Spleen (tissue), 11 donors: ENCODE measurements around the gene GRIK4. TPM values are rescaled to one million over a fixed set of nuclear protein-coding genes. Genes with fewer than 3 reads are reported as not detected.
"Not testable (repeated sequence)": the region's sequence is repeated elsewhere in the genome, so short reads cannot be mapped to it uniquely, and the experiment has no call there.

Source experiments
- DNase-seq: peaks from one replicate; pipeline ENCODE4 v3.0.0-alpha.2; 2020
- H3K27ac ChIP-seq, 8 donors: fragments of 200-600 bp; sonication (generic) in 7 of 8; 1 replicate in 4 of 8; 2 replicates in 4 of 8; pipeline versions ENCODE4 v1.5.0 to v1.8.0; 2016 to 2021; ENCODE audit warnings: inconsistent platforms in 4 of 8, mild to moderate bottlenecking in 4 of 8, moderate library complexity in 1 of 8
- H3K27me3 ChIP-seq, 7 donors: fragments of 200-600 bp; sonication (generic) in 6 of 7; replicated peaks in 1 of 7; 1 replicate in 4 of 7; 2 replicates in 3 of 7; pipeline versions ENCODE4 v1.5.0 to v1.8.0; 2016 to 2021; ENCODE audit warnings: inconsistent platforms in 3 of 7, mild to moderate bottlenecking in 1 of 7
- H3K36me3 ChIP-seq, 6 donors: fragments of 200-600 bp; sonication (generic) in 5 of 6; 1 replicate in 4 of 6; 2 replicates in 2 of 6; pipeline versions ENCODE4 v1.5.0 to v1.8.0; 2016 to 2021; ENCODE audit warnings: inconsistent platforms in 2 of 6
- H3K4me1 ChIP-seq, 6 donors: fragments of 200-600 bp; sonication (generic) in 5 of 6; 1 replicate in 3 of 6; 2 replicates in 3 of 6; pipeline versions ENCODE4 v1.5.0 to v1.8.0; 2016 to 2021; ENCODE audit warnings: inconsistent platforms in 3 of 6
- H3K4me3 ChIP-seq, 8 donors: fragments of 200-600 bp; sonication (generic) in 7 of 8; 1 replicate in 4 of 8; 2 replicates in 4 of 8; pipeline versions ENCODE4 v1.5.0 to v1.8.0; 2016 to 2021; ENCODE audit warnings: inconsistent platforms in 4 of 8, mild to moderate bottlenecking in 4 of 8, moderate library complexity in 2 of 8
- H3K9me3 ChIP-seq, 8 donors: fragments of 200-600 bp; sonication (generic) in 7 of 8; 1 replicate in 4 of 8; 2 replicates in 4 of 8; pipeline versions ENCODE4 v1.5.0 to v1.8.0; 2016 to 2021; ENCODE audit warnings: inconsistent platforms in 4 of 8
- POLR2A ChIP-seq, 3 donors: fragments of 450-650 bp; IDR thresholded peaks; one replicate each; pipeline ENCODE4 v1.5.1; 2017; ENCODE audit warnings: antibody characterized with exemption in 3 of 3, mild to moderate bottlenecking in 1 of 3
- POLR2AphosphoS5 ChIP-seq, 3 donors: sonication (generic); formaldehyde crosslinking; IDR thresholded peaks; one replicate each; pipeline ENCODE4 v1.5.1; 2017; ENCODE audit warnings: antibody characterized with exemption in 3 of 3
- WGBS, 5 donors: extraction: QIAGEN DNeasy Blood & Tissue Kit in 3 of 5; methylation state at CpG; one replicate each; pipeline versions ENCODE4 v1.1.5 to v1.1.7; 2013 to 2018; 5-methylcytosine and 5-hydroxymethylcytosine counted together
- intact Hi-C: fragments of 100-400 bp; cut with DNase I; formaldehyde crosslinking; loops from one replicate; pipeline ENCODE4 v1.15.0; 2023; ENCODE audit warnings: low total_unique reads
- polyA plus RNA-seq, 3 donors: library from polyadenylated mRNA; stranded (reverse); fragments of 200-250 nt; gene quantifications; one replicate each; pipeline ENCODE4 v1.2.1, GENCODE V29; 2013
- total RNA-seq, 7 donors: library from RNA; depleted of rRNA in 3 of 7; stranded (reverse); fragments of >200 nt in 3 of 7; fragmentation: NEBNext Ultra II Directional in 4 of 7; extraction: Animal tissue kit (Norgen Biotek cat#: 25700) in 4 of 7; gene quantifications; one replicate each; pipeline versions ENCODE4 v1.1.0 to v1.2.1, GENCODE V29; 2016 to 2021
- TF ChIP-seq, protein P1 (sequence below), 11 experiments: fragments of 200-600 bp in 7 of 11; fragments of 450-650 bp in 4 of 11; sonication (generic) in 4 of 11; IDR thresholded peaks in 8 of 11; conservative IDR thresholded peaks in 3 of 11; 1 replicate in 7 of 11; 2 replicates in 4 of 11; pipeline versions ENCODE4 v1.4.0 to v1.8.0; 2016 to 2021; ENCODE audit warnings: antibody characterized with exemption in 11 of 11, inconsistent platforms in 4 of 11, mild to moderate bottlenecking in 1 of 11
- donor health status: healthy with polysubstance abuse.
- donor health status: DM: no; HTN: no; CAD: no; lungs with moderate emphysema.
- donor health status: DM: no; HTN: no; CAD: no.
- donor health status: Bipolar disorder and iron deficiency.
- donor health status: healthy.
- donor health status: DM: no; HTN: no; CAD: no.
- donor health status: DM: yes; HTN: yes; CAD: no.

Gene GRIK4
- total and polyA plus RNA-seq, 10 donors, result 0.04 to 2.4 (median 0.59) TPM

DNA sequence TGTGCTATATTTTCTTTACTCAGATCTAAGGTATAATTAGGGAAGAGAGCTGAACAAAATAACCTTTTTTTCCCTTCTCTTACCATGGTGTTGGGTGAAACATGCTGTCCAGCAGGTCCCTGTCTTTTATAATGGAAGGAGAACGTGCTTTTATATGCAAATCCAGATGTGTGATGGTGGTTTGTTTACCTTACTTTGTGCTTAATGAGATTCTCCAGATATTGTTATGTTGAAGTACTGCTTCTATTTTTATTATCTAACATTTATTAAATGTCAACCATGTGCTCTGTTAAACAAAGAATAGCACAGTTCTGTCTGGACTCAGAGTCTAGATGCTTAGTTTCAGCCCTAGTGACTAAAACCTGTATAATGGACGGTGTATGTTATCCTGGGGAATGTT, 10.1 kb upstream of the GRIK4 start:
- TF ChIP-seq, protein P1, sequence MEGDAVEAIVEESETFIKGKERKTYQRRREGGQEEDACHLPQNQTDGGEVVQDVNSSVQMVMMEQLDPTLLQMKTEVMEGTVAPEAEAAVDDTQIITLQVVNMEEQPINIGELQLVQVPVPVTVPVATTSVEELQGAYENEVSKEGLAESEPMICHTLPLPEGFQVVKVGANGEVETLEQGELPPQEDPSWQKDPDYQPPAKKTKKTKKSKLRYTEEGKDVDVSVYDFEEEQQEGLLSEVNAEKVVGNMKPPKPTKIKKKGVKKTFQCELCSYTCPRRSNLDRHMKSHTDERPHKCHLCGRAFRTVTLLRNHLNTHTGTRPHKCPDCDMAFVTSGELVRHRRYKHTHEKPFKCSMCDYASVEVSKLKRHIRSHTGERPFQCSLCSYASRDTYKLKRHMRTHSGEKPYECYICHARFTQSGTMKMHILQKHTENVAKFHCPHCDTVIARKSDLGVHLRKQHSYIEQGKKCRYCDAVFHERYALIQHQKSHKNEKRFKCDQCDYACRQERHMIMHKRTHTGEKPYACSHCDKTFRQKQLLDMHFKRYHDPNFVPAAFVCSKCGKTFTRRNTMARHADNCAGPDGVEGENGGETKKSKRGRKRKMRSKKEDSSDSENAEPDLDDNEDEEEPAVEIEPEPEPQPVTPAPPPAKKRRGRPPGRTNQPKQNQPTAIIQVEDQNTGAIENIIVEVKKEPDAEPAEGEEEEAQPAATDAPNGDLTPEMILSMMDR (IDR thresholded peaks at IDR 0.05 in 8 of 11, conservative IDR thresholded peaks at IDR 0.05 in 3 of 11), result no peak
- TF ChIP-seq POLR2A (IDR thresholded peaks at IDR 0.05) (no peak), POLR2AphosphoS5 (IDR thresholded peaks at IDR 0.05) (no peak)
- DNase-seq, result no peak
- intact Hi-C loops, result no loop called here
- no peak overlapping the region for H3K4me3 ChIP-seq
- no peak overlapping the region for H3K27ac ChIP-seq
- peaks cover 0 to 76% (median 38%) of the 10 kb centered on the region in 7 donors for H3K27me3 ChIP-seq
- no peaks in the 10 kb centered on the region for H3K4me1 ChIP-seq
- no peaks in the 10 kb centered on the region for H3K9me3 ChIP-seq
- WGBS, 5 donors, result 41 to 51% (median 50%) methylated on average over 2 of the region's 2 CpGs
- no peaks in the 10 kb centered on the region for H3K36me3 ChIP-seq

DNA sequence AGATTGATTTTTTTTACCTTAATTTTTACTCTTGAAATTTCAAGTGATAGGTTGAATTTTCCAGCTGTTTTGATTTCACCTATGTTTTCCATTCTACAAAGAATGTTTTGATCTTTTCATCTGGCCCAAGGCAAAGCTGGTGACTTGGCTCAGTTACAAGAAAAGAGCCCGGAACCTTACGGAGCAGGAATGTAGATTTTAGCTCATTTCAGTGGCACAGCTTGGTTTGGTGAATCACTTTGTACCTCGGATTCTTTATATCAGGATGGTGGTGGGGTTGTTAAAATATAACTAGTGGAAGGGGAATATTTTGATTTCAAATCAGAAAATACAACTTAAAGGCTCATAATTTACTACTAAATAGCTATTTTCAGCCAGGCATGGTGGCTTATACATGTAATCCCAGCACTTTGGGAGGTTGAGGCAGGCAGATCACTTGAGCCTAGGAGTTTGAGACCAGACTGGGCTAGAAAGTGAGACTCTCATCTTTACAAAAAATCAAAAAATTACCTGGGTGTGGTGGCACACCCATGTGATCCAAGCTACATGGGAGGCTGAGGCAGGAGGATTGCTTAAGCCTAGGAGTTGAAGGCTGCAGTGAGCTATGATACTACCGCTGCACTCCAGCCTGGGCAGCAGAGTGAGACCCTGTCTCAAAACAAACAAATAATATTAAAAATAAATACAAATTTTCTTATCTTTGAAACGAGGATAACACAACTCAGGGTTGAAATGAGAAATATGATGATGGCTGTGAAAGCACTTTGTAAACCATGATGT, 9.4 kb upstream of the GRIK4 start:
- H3K27me3 ChIP-seq, result peaks cover 0 to 81% (median 38%) of the 10 kb centered on the region in 7 donors
- no peak for DNase-seq
- no peak overlapping the region for H3K27ac ChIP-seq
- no peak overlapping the region for H3K4me3 ChIP-seq
- H3K9me3 ChIP-seq, result no peaks in the 10 kb centered on the region
- WGBS, 5 donors, result 75 to 86% (median 82%) methylated on average over 5 of the region's 5 CpGs
- H3K4me1 ChIP-seq, result no peaks in the 10 kb centered on the region
- H3K36me3 ChIP-seq, result no peaks in the 10 kb centered on the region
- intact Hi-C loops, result no loop called here
- TF ChIP-seq, protein P1 (IDR thresholded peaks at IDR 0.05 in 8 of 11, conservative IDR thresholded peaks at IDR 0.05 in 3 of 11), result no peak
- TF ChIP-seq POLR2A (IDR thresholded peaks at IDR 0.05), result no peak
- no peak for TF ChIP-seq POLR2AphosphoS5 (IDR thresholded peaks at IDR 0.05)

DNA sequence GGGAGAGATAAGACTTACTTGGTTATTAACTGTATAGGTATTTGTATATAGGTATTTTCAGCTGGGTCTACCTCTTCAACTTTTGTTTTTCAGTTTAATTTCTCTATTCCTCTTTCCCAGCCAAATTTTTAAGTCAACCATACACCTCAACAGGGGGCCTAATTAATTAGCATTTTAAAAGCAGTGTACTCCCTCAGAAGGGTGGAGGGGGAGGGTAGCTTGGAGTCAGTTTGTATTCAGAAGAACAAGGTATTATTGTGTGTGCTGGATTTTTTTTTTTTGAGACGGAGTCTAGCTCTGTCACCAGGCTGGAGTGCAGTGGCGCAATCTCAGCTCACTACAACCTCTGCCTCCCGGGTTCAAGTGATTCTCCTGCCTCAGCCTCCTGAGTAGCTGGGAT, 8.0 kb upstream of the GRIK4 start:
- intact Hi-C loops, DNase-seq, H3K4me3 ChIP-seq, H3K9me3 ChIP-seq, H3K27ac ChIP-seq, H3K4me1 ChIP-seq, H3K36me3 ChIP-seq: not testable (repeated sequence)
- H3K27me3 ChIP-seq, result peaks cover 0 to 93% (median 42%) of the 10 kb centered on the region in 7 donors
- 61 to 76% (median 69%) methylated on average over 3 of the region's 3 CpGs for WGBS, 5 donors

- TF ChIP-seq POLR2A (IDR thresholded peaks at IDR 0.05) (no peak), POLR2AphosphoS5 (IDR thresholded peaks at IDR 0.05) (no peak)
- TF ChIP-seq, protein P1 (IDR thresholded peaks at IDR 0.05 in 8 of 11, conservative IDR thresholded peaks at IDR 0.05 in 3 of 11), result no peak
- Histone ChIP-seq H3K27me3 (peaks cover 0 to 96% (median 48%) of the 10 kb centered on the region in 7 donors), H3K4me1 (peaks cover 0 to 2% (median under 1%) of the 10 kb centered on the region in 6 donors), H3K27ac (no peak overlapping the region), H3K9me3 (no peaks in the 10 kb centered on the region), H3K36me3 (no peaks in the 10 kb centered on the region), H3K4me3 (no peak overlapping the region)
- intact Hi-C loops, result no loop called here
- 77 to 86% (median 82%) methylated on average over 7 of the region's 7 CpGs for whole genome bisulfite sequencing, 5 donors
- DNase-seq, result no peak
Observed at GRCh38 chr11:120505801-120506425, 5.6 kb upstream of the GRIK4 start.
